Thymus (tissue), 11 donors: ENCODE data around the gene CADM2. TPM values are rescaled to one million over a fixed set of nuclear protein-coding genes. Genes with fewer than 3 reads are reported as not detected.

Experiments
- DNase-seq, 9 donors: peaks; one replicate each; pipeline ENCODE4 v3.0.0-alpha.2; 2013; ENCODE audit warnings: low spot score in 9 of 9, low read depth in 6 of 9, missing footprints in 1 of 9
- H3K27ac ChIP-seq, 2 donors: one replicate each; pipeline ENCODE4 v1.5.1; 2013; ENCODE audit warnings: control low read depth in 1 of 2, low read depth in 1 of 2, low read length in 1 of 2, mild to moderate bottlenecking in 1 of 2, moderate library complexity in 1 of 2
- H3K27me3 ChIP-seq, 2 donors: one replicate each; pipeline ENCODE4 v1.5.1; 2013; ENCODE audit warnings: low read length in 1 of 2; ENCODE audit not compliant: control insufficient read depth in 2 of 2, insufficient read depth in 1 of 2
- H3K36me3 ChIP-seq, 2 donors: one replicate each; pipeline ENCODE4 v1.5.1; 2013; ENCODE audit warnings: low read length in 1 of 2, mild to moderate bottlenecking in 1 of 2, moderate library complexity in 1 of 2; ENCODE audit not compliant: control insufficient read depth in 2 of 2, insufficient read depth in 2 of 2
- H3K4me1 ChIP-seq, 2 donors: one replicate each; pipeline ENCODE4 v1.5.1; 2013; ENCODE audit warnings: low read length in 2 of 2; ENCODE audit not compliant: control insufficient read depth in 2 of 2, insufficient read depth in 2 of 2
- H3K4me3 ChIP-seq, 2 donors: one replicate each; pipeline ENCODE4 v1.5.1; 2013; ENCODE audit warnings: low read length in 2 of 2, control low read depth in 1 of 2, mild to moderate bottlenecking in 1 of 2
- H3K9me3 ChIP-seq, 2 donors: one replicate each; pipeline ENCODE4 v1.5.1; 2013; ENCODE audit warnings: low read length in 1 of 2, mild to moderate bottlenecking in 1 of 2; ENCODE audit not compliant: control insufficient read depth in 2 of 2, insufficient read depth in 1 of 2
- WGBS: extraction: QIAGEN DNeasy Blood & Tissue Kit; methylation state at CpG from one replicate; pipeline ENCODE4 v1.1.7; 2013; 5-methylcytosine and 5-hydroxymethylcytosine counted together
- polyA plus RNA-seq: library from polyadenylated mRNA; stranded (reverse); fragments of 200-250 nt; gene quantifications from one replicate; pipeline ENCODE4 v1.2.3, GENCODE V29; 2013
- total RNA-seq: library from RNA; stranded (reverse); fragments of 120-200 nt; gene quantifications from one replicate; pipeline ENCODE4 v1.2.4, GENCODE V29; 2013
- donor health status: healthy.

The CADM2 gene
- total and polyA plus RNA-seq, 2 donors: 0.14 to 0.66 TPM

GRCh38 chr3:84978843-84979242 is 20.1 kb downstream of the CADM2 start:
- 84% methylated on average over 2 of the region's 2 CpGs for WGBS
- H3K27me3 ChIP-seq: no peaks in the 10 kb centered on the region

GRCh38 chr3:84980011-84980410 is 21.2 kb downstream of the CADM2 start:
- no peak overlapping the region for H3K27ac ChIP-seq
- no peaks in the 10 kb centered on the region for H3K36me3 ChIP-seq
- no peak for DNase-seq
- no peaks in the 10 kb centered on the region for H3K4me1 ChIP-seq
- H3K27me3 ChIP-seq: no peaks in the 10 kb centered on the region
- 82% methylated on average over 3 of the region's 3 CpGs for WGBS
- H3K4me3 ChIP-seq: no peak overlapping the region
- H3K9me3 ChIP-seq: no peaks in the 10 kb centered on the region

More at GRCh38 chr3:84978843-84979242, 20.1 kb downstream of the CADM2 start:
- Histone ChIP-seq H3K9me3 (no peaks in the 10 kb centered on the region), H3K4me3 (no peak overlapping the region), H3K27ac (no peak overlapping the region), H3K4me1 (no peaks in the 10 kb centered on the region), H3K36me3 (no peaks in the 10 kb centered on the region)
- DNase-seq: no peak

GRCh38 chr3:84980456-84980855 is 21.7 kb downstream of the CADM2 start:
- H3K27me3 ChIP-seq: no peaks in the 10 kb centered on the region
- H3K9me3 ChIP-seq: no peaks in the 10 kb centered on the region
- 93% methylated on average over 2 of the region's 2 CpGs for WGBS
- H3K4me3 ChIP-seq: no peak overlapping the region
- no peak overlapping the region for H3K27ac ChIP-seq
- H3K36me3 ChIP-seq: no peaks in the 10 kb centered on the region
- DNase-seq: no peak
- no peaks in the 10 kb centered on the region for H3K4me1 ChIP-seq

- Histone ChIP-seq H3K27me3 (no peaks in the 10 kb centered on the region), H3K36me3 (no peaks in the 10 kb centered on the region), H3K4me3 (no peak overlapping the region), H3K27ac (no peak overlapping the region), H3K9me3 (no peaks in the 10 kb centered on the region), H3K4me1 (no peaks in the 10 kb centered on the region)
- WGBS: 97% methylated on average over 3 of the region's 3 CpGs
- DNase-seq: no peak
These were observed 24.7 kb downstream of the CADM2 start for GRCh38 chr3:84983490-84983889.

GRCh38 chr3:84984429-84984828 is 25.6 kb downstream of the CADM2 start:
- Histone ChIP-seq H3K9me3 (no peaks in the 10 kb centered on the region), H3K4me3 (no peak overlapping the region), H3K27me3 (no peaks in the 10 kb centered on the region), H3K27ac (no peak overlapping the region), H3K4me1 (no peaks in the 10 kb centered on the region), H3K36me3 (no peaks in the 10 kb centered on the region)
- no peak for DNase-seq

- WGBS: 96% methylated on average over 1 of the region's 1 CpG
These were observed 27.0 kb downstream of the CADM2 start for GRCh38 chr3:84985795-84986194.

GRCh38 chr3:84987706-84988504 is 29.1 kb downstream of the CADM2 start:
- 87% methylated on average over 3 of the region's 3 CpGs for WGBS
- H3K27me3 ChIP-seq: no peaks in the 10 kb centered on the region
- no peak for DNase-seq
- H3K9me3 ChIP-seq: no peaks in the 10 kb centered on the region
- H3K27ac ChIP-seq: no peak overlapping the region
- H3K4me1 ChIP-seq: no peaks in the 10 kb centered on the region
- no peak overlapping the region for H3K4me3 ChIP-seq
- no peaks in the 10 kb centered on the region for H3K36me3 ChIP-seq

More at GRCh38 chr3:84985795-84986194, 27.0 kb downstream of the CADM2 start:
- no peak overlapping the region for H3K4me3 ChIP-seq
- H3K27me3 ChIP-seq: no peaks in the 10 kb centered on the region
- H3K36me3 ChIP-seq: no peaks in the 10 kb centered on the region
- no peaks in the 10 kb centered on the region for H3K9me3 ChIP-seq
- no peaks in the 10 kb centered on the region for H3K4me1 ChIP-seq
- no peak for DNase-seq
- no peak overlapping the region for H3K27ac ChIP-seq

- Histone ChIP-seq H3K4me1 (no peaks in the 10 kb centered on the region), H3K36me3 (no peaks in the 10 kb centered on the region), H3K27ac (no peak overlapping the region), H3K27me3 (no peaks in the 10 kb centered on the region), H3K9me3 (no peaks in the 10 kb centered on the region), H3K4me3 (no peak overlapping the region)
- no peak for DNase-seq
These were observed 30.3 kb downstream of the CADM2 start for GRCh38 chr3:84989102-84989501.

- Histone ChIP-seq H3K9me3 (no peaks in the 10 kb centered on the region), H3K36me3 (no peaks in the 10 kb centered on the region), H3K4me1 (no peaks in the 10 kb centered on the region), H3K27me3 (no peaks in the 10 kb centered on the region), H3K4me3 (no peak overlapping the region), H3K27ac (no peak overlapping the region)
- 78% methylated on average over 1 of the region's 1 CpG for WGBS
- no peak for DNase-seq
These were observed 32.7 kb downstream of the CADM2 start for GRCh38 chr3:84991422-84991900.
